Right hindlimb (tissue), 1 donor: ENCODE results near the gene XYLT2.

Experiments used
- DNase-seq: peaks from one replicate; pipeline ENCODE4 v3.0.0-alpha.2; 2018

The XYLT2 gene

DNA sequence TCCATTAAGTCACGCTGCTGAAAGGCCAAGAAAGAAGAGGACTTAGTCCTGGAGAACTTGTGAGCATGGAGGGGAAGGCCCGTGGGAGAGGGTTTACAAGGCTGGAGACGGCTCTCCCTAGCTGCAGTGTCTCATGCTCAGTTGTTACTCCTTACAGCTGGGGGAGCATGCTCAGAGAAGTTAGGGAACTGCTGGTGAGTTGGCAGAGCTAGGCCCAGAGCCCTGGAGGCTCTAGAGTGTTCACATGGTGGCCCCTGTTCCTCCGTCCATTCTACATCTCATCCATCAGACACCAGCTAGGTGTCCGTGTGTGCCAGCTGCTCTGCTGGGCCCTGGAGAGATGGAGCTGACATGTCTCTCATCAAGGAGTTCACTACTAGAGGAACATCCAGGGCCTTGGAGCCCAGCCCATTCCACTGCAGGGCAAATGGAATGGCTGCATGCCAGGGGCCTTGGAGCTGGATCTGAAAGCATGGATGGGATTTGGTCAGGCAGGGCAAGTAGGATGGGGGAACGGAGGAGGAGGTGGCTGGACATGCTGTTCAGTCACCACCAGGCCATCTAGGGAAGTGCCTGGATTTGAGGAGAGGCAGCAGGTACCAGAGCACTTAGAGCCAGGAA is 6.3 kb downstream of the XYLT2 start:
- peak; percentile 24 for DNase-seq

DNA sequence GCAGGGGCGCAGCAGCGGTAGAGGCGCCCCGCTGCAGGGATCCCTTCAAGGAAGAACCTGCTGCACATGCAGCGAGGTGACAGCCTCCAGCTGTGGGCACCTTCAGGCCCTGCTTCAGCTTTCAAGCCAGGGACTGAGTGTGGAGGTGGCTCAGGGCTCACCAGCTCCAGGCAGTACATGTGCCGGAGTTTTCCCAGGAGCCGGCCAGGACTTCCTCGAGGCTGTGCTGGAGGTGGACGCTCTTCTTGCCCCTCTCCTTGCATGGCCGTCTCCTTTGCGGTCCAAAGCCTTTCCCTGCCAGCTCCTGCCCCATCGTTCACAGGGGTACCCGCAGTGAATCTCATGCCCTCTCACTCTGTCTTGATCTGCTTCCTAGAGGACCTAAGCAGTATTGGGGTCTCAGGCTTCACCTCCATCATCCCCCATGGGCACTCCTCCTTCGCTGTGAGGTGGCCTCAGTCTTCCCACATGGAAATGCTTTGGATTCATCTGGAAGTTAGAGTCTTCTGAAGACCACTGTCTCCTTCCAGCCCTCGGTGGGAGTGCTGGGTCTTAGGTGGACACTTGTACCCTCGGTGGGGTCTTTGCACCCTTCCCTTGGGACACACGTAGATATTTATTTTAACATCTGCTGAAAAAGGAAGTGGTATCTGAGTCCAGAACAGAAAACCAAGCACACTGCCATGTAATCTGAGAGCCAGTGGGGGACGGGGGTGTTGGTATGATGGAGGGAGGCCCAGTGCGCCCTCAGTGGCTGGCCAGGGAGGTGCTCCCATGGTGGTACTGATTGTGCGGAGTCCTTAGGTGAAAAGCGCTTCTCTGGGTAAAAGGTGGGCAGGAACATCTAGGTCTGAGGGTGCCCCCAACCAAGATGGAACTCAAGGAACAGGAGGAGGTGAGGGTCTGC is 7.0 kb downstream of the XYLT2 start:
- DNase-seq, result peak; percentile 16

DNA sequence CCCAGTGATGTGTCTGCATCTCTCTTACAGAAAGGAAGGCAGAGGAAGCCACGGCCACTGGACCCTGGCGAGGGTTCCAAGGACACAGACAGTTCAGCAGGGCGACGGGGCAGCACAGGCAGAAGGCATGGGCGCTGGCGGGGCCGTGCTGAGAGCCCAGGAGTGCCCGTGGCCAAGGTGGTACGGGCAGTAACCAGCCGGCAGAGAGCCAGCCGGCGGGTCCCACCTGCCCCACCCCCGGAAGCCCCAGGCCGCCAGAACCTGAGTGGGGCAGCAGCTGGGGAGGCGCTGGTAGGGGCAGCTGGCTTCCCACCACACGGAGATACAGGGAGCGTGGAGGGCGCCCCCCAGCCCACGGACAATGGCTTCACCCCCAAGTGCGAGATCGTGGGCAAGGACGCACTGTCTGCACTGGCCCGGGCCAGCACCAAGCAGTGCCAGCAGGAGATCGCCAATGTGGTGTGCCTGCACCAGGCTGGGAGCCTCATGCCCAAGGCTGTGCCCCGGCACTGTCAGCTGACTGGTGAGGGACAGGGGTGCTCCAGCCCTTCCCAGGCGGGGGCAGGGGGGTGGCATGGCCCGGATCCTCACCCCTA is 7.8 kb downstream of the XYLT2 start:
- peak; percentile 16 for DNase-seq

DNA sequence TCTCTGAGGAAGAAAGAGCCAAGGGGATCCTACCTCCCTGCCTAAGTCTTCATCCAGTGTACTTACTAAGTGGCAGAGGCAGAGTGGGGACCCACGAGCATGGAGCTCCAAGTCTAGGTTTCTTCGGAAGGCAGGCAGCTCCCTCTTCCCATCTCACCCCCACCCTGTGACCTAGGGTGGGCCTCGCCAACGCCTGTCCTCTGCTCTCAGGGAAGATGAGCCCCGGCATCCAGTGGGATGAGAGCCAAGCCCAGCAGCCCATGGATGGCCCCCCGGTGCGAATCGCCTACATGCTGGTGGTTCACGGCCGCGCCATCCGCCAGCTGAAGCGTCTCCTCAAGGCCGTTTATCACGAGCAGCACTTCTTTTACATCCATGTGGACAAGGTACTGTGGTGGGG is 8.3 kb downstream of the XYLT2 start:
- DNase-seq, result no peak

DNA sequence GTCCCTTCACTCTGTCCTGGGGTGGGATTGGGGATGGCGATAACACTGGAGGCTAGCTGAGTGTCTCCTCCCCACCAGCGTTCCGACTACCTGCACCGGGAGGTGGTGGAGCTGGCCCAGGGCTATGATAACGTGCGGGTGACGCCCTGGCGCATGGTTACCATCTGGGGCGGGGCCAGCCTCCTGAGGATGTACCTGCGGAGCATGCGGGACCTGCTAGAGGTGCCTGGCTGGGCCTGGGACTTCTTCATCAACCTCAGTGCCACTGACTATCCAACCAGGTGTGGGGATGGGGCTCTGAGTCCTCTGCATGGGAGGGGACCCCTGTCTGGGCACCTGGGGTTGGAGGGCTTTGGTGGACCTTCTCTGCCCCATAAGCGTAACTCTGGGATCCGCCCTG is 8.8 kb downstream of the XYLT2 start:
- peak; percentile 15 for DNase-seq

DNA sequence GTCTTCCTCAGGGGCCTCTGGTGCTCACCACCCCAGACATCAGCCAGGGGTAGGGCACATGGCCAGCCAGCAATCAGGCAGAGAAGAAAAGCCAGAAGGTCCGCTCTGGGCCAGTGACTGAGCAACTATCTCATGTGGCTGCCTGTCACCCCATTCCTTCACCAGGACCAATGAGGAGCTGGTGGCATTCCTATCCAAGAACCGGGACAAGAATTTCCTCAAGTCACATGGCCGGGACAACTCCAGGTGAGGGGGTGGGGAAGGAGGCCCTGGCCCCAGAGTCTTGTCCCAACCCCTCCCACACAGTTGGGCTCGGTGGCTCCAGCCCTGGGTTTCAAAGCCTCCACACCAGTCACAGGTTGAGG is 9.4 kb downstream of the XYLT2 start:
- peak; percentile 13 for DNase-seq

DNA sequence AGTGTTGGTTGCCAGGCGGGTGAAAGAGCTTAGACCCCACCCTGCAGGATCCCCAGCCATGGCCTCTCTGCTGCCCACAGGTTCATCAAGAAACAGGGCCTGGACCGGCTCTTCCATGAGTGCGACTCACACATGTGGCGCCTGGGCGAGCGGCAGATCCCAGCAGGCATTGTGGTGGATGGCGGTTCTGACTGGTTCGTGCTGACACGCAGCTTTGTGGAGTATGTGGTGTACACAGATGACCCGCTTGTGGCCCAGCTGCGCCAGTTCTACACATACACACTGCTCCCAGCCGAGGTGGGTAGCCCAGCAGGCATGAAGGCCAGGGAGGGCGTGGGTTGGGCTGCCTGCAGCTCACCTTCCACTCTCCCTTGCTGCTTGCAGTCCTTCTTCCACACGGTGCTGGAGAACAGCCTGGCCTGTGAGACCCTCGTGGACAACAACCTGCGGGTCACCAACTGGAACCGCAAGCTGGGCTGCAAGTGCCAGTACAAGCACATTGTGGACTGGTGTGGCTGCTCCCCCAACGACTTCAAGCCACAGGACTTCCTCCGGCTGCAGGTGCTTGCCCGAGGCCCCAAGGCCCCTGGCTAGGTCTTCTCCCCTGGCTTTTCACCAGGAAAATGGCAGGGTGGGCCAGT is 9.9 kb downstream of the XYLT2 start:
- DNase-seq, result peak; percentile 16

DNA sequence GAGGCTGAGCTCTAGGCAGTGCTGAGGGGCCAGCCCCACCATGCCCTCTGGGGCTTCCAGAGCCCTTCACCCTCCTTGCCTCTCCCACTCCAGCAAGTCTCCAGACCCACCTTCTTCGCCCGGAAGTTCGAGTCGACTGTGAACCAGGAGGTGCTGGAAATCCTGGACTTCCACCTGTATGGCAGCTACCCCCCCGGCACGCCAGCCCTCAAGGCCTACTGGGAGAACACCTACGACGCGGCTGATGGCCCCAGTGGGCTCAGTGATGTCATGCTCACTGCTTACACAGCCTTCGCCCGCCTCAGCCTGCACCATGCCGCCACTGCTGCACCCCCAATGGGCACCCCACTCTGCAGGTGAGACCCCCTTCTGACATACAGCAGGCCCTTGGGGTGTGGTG is 10.5 kb downstream of the XYLT2 start:
- DNase-seq, result no peak

DNA sequence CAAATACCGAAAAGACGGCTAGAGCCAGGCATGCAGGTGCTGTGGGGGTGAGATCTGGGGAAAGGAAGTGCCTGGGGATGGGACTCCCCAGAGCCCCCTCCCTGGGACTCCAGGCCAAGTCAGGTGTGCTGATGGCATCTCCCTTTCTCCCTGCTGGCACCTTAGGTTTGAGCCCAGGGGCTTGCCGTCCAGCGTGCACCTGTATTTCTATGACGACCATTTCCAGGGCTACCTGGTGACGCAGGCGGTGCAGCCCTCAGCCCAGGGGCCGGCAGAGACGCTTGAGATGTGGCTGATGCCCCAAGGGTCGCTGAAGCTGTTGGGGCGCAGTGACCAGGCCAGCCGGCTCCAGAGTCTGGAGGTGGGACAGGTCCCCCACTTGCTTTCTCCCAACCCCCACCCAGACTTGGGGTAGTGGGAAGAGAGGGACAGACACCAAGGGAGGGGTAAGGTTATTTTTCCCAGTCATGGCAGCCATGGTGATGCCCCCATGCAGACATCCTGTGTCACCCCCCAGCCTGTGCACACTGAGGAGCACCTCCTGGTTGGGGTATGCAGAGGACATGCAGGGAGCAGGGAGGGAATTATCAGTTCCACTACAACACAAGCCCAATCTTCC is 11.1 kb downstream of the XYLT2 start:
- no peak for DNase-seq

DNA sequence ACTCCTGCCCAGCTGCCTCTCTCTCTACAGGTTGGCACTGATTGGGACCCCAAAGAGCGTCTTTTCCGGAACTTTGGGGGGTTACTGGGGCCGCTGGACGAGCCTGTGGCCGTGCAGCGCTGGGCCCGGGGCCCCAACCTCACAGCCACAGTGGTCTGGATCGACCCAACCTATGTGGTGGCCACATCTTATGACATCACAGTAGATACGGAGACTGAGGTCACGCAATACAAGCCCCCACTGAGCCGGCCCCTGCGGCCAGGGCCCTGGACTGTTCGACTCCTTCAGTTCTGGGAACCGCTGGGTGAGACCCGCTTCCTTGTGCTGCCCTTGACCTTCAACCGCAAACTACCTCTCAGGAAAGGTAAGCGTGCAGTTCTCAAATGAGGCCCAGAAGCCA is 12.3 kb downstream of the XYLT2 start:
- no peak for DNase-seq

DNA sequence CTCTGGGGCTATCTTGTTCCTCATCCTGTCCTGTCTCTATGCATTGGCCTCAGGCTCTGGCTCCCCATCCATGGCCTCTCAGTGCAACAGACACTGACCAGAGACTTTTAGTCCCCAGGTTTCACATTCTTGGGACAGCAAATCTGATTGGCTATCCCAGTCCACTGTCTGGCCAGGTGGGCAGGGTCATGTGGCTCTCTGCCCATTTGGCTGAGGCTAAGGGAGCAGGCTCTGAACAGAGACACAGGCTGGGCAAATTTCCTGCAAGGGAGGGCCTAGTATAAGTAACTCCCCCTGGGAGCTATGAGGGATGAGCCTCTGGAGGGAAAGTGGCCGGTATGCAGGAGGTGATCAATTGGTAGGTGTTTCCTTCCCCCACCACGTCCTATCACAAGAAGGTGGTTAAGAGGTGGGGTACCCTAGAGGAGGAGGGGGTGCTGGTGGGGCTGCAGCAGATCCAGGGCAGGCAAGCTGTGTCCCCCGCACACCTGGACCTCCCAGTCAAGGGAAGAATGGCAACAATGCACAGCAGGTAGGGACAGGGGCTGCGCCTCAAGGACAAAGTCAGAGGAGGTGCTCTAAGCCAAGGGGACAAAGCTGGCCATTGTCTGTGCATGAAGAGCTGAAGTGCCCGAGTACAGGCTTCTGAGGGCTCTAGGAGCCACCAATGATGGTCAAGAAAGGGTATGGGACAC is 13.2 kb downstream of the XYLT2 start:
- no peak for DNase-seq

DNA sequence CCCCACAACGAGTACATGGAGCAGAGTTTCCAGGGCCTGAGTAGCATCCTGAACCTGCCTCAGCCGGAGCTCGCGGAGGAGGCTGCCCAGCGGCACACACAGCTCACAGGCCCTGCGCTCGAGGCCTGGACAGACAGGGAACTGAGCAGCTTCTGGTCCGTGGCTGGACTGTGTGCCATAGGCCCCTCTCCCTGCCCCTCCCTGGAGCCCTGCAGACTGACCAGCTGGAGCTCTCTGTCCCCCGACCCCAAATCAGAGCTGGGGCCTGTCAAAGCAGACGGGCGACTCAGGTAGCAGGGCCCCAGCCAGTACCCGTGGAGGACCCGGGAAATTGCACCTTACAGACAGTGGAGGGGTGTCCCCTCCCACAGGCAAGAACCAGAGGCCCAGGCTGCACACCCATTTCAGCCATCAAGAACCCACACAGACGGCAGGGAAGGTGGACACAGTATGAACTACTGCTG is 14.1 kb downstream of the XYLT2 start:
- no peak for DNase-seq

DNA sequence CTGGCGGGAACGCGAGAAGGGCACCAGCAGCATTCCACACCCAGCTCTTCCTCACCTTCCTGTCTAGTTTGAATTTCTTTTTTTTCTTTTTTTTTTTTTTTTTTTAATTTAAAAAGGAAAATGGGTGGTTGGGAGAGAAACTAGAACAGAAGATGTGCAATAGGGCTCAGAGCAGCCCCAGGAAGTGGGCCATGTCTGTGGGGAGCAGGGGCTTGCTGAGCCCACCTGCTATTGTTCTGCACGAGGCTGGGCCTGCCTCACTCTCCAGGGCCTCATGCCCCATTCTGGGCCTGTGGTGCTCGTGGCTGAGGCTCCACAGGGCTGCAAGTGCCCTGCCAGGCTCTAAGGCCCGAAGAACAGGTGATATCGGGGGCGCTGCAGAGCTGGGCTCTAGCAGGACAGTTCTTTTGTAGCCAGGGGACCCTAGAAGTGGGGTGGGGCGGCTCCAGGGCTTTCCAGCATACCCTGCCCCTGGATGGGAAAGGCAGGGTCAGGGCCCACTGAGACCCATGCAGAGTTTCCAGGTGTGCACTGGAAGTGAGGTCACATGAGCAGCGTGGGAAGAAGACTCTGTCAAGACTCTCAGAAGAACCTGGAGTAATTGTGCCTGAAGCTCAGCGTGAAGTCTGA is 14.7 kb downstream of the XYLT2 start:
- no peak for DNase-seq

DNA sequence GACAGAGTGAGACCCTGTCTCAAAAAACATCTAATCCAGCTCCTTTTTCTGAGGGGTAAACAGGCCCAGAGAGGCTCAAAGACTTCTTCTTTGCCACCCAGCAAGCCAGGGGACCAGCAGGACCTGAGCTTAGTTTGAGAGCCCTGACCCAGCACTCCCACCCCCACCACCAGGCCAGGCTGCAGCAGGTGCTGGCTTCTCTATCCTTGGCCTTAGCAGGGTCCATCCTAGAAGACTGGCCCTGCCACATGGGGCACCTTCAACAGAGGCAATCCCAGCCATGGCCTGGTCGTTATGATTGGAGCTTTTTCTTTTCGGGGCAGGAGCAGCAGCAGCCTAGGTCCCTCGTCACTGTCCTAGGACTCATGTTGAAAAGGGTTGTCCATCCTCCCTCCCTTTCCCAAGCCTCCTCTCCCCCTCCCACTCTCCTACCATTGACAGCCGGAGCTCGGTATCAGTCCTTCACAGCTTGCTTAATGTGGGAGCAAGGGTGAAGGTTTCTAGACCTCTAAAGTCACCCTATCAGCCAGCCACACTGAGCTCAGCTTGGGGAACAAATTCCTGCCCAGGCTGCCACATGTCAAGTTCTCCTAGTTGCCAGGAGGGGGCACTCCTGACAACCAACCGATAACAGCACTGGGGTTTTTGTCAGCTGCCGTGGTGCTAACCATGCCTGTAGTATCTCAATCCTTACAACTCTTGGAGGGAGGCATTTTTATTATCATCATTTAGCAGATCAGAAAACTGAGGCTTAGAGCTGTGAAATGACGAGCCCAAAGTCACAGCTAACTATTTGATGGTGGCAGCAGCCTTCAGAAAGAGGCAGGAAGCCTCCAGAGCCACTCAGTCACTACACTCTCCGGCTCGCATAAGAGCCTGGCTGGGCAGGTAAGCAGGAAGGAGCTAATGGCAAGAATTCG is 15.9 kb downstream of the XYLT2 start:
- DNase-seq, result no peak

DNA sequence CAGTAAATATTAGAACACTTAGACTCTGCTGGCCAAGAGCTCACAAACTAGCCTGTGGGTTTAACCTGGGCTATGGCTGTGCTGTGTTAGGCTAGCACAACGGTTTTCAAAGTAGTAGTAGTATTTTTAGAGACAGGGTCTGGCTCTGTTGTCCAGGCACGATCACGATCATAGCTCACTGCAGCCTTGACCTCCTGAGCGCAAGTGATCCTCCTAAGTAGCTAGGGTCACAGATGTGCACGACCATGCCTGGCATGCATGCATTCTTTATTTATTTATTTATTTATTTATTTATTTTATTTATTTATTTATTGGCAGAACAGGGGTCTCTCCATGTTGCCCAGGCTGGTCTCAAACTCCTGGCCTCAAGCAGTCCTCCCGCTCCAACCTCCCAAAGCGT is 16.7 kb downstream of the XYLT2 start:
- DNase-seq, result no peak

DNA sequence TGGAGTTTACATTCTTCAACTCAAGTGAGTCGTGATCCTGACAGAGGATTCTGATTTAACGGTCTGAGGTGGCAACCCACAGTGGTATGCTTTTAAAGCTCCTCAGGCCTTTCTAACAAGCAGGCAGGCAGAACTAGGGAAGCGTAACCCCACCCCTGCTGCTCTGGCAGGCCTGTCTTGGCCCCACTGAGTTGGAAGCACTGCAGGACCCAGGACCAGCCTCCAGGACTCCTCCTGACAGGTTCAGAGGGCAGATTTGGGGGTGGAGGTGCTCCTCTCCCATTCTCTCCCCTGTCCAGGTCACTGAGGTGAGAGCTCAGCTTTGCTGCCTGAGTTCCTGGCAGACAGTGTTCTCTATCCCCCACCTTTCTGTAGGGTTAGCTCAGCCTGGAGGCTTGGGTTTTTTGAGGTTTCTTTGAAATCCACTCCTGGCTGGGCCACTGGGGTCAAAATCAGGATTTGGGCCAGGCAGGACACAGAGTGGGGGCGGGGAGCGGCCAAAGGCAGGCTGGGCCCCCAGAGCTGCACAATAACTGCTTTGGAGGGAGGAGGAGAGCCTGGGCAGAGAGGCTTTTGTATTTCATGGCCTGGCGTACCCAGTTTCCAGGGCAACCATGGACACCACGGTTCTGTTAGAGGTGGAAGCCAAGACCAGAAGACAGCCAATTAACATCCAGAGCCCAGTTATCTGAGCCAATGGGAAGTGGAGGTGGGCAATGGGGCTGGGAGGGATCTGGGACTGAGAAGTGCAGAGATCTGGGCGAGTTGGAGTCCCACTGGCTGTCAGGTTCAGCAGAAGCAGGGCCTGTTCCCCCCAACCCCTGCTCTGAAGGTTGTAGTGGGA is 17.5 kb downstream of the XYLT2 start:
- peak; percentile 77 for DNase-seq

DNA sequence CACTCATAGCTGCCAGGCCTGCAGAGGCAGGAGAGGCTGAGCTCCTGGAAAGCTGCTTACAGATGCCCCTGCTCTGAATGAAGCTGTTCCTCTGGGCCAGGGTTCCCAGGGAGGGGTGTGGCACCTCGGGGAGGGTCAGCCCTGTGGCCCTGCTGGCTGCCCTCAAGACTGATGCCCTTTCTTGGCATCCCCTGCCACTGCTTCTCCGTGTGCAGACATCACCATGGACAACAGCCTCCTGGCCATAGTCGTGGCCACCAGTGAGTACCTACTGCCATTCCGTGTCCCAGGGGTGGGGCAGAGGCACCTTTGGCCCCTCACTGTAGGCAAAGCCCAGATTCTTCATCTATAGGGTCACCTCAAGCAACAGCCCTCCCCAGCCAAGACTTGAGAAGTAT is 18.1 kb downstream of the XYLT2 start:
- DNase-seq, result no peak

DNA sequence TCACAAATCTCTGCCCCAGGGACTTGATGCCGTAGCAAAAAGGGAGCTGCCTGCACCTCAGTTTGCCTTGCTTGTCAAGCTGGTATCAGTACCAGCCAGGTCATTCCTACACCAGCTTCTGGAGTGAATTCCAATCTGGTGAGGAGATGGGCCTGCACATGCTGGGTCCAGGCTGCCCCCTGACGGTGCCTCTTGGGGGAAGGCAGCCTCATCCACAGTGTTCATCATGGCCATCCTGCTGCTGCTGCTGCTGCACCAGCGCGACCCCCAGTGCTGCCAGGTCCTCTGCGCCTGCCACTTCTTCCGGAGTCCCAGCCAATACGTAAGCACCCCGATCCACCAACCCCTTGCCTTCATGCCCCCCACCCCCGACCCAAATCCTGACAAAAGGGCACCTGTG is 18.8 kb downstream of the XYLT2 start:
- DNase-seq, result no peak

DNA sequence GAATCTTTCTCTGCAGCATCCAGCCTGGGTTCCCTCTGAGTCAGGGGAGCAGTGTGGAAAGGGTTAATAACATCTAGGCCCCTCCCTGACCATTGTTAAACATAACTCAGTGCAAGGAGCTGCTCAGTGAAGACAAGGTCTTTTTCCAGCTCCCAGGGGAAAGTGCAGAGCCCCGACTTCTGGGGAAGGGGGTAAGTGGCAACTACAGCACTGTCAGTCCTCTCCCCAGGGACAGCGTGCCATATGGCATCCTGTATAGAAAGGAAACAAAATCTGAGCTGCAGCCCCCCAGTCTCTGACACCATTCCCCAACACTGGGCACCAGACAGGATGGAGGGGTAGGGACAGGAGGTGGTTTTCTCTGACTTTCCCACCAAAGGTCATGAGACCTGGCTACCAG is 19.2 kb downstream of the XYLT2 start:
- no peak for DNase-seq
